Measurements from ENCODE around the gene RASEF. TPM values are rescaled to one million over a fixed set of nuclear protein-coding genes. Genes with fewer than 3 reads are reported as not detected.

RASEF gene
- total RNA-seq, 2 experiments from 2014 or later = not detected

DNA sequence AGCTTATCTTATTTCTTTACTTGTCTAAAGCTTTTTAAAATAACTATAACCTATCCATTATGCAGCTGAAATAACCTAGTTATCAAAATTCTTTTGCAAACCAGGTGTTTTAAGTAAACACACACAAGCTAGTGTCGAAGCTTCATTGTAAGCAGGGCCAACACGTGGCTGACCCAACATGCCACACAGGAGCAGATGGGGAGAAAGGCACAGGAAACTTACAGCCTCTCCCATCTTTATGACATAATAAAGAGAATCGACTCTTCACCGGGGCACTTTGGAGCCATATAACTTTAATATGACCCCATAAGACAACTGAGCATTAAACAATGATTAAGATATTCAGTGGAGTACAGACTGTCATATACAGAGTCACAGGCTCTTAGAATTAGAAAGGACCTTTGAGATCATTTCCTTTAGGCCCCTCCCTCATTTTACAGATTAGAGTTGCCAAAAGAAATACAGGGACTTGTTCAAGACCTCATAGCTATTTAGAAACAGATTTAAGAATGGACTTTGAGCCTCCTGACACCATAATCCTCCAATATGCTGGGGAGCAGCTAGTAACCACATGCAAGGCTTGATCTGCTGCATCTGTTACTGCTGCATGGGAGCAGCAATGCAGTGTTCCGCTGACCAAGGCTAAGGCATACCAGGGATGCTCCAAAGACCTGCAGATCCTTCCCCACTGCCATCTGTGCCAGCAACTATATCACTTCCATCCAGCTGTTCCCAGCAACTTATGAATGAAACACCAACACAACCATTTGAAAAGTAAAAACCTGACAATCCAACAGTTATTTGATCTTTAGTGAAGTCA, 75.4 kb downstream of the RASEF start:
- H3K4me3 ChIP-seq (ENCODE audit: low read length) = no peak overlapping the region
- H3K27ac ChIP-seq (ENCODE audit: low read depth in 1 of 2, low read length in 2 of 2) = no peak overlapping the region
- Mint-ChIP-seq H3K9me3 (no peaks in the 10 kb centered on the region), H3K27me3 (no peaks in the 10 kb centered on the region), H3K4me1 (ENCODE audit: low read depth) (no peaks in the 10 kb centered on the region), H3K4me3 (no peak overlapping the region), H3K27ac (no peak overlapping the region), H3K36me3 (ENCODE audit: low read depth) (no peaks in the 10 kb centered on the region)
- ChIA-PET POLR2A (no interaction called here), CTCF (no interaction called here)
- no peaks in the 10 kb centered on the region for H3K36me3 ChIP-seq (ENCODE audit: insufficient read depth, low read length)
- ATAC-seq (ENCODE audit: poor library complexity) = no peak
- peaks cover 0 to 4% of the 10 kb centered on the region in 2 experiments for H3K9me3 ChIP-seq (ENCODE audit: control insufficient read depth in 1 of 2, insufficient read depth in 1 of 2, low read length in 2 of 2)
- TF ChIP-seq, protein P1, sequence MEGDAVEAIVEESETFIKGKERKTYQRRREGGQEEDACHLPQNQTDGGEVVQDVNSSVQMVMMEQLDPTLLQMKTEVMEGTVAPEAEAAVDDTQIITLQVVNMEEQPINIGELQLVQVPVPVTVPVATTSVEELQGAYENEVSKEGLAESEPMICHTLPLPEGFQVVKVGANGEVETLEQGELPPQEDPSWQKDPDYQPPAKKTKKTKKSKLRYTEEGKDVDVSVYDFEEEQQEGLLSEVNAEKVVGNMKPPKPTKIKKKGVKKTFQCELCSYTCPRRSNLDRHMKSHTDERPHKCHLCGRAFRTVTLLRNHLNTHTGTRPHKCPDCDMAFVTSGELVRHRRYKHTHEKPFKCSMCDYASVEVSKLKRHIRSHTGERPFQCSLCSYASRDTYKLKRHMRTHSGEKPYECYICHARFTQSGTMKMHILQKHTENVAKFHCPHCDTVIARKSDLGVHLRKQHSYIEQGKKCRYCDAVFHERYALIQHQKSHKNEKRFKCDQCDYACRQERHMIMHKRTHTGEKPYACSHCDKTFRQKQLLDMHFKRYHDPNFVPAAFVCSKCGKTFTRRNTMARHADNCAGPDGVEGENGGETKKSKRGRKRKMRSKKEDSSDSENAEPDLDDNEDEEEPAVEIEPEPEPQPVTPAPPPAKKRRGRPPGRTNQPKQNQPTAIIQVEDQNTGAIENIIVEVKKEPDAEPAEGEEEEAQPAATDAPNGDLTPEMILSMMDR (IDR thresholded peaks at IDR 0.05) = no peak
- intact Hi-C loops (cut with DNase I, micrococcal nuclease) = no loop called here
- no peaks in the 10 kb centered on the region for H3K27me3 ChIP-seq (ENCODE audit: control insufficient read depth in 1 of 2, insufficient read depth in 2 of 2, low read length in 2 of 2)
- H3K4me1 ChIP-seq (ENCODE audit: insufficient read depth, low read length) = no peaks in the 10 kb centered on the region
- DNase-seq = no peak

DNA sequence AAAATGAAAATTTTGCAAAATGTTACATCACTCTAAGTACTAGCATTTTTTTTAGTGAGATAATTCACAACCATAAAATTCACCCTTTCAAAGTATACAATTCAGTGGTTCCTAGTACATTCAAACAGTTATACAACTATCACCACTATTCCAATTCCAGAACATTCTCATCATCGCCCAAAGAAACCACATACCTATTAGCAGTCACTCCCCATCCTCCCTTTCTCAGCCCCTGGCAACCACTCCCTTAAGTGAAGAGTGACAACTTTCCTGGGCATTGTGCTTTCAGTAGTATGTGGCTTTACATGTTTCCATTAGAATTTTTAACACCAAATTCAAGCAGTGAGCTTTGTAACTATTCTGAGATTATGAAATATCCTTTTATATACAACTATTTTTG, 81.4 kb downstream of the RASEF start:
- Histone ChIP-seq H3K27ac (ENCODE audit: low read depth in 1 of 2, low read length in 2 of 2) (no peak overlapping the region), H3K4me3 (ENCODE audit: low read length) (no peak overlapping the region), H3K27me3 (ENCODE audit: control insufficient read depth in 1 of 2, insufficient read depth in 2 of 2, low read length in 2 of 2) (no peaks in the 10 kb centered on the region), H3K4me1 (ENCODE audit: insufficient read depth, low read length) (no peaks in the 10 kb centered on the region), H3K9me3 (ENCODE audit: control insufficient read depth in 1 of 2, insufficient read depth in 1 of 2, low read length in 2 of 2) (peaks cover 0 to 4% of the 10 kb centered on the region in 2 experiments), H3K36me3 (ENCODE audit: insufficient read depth, low read length) (no peaks in the 10 kb centered on the region)
- Mint-ChIP-seq H3K4me1 (ENCODE audit: low read depth) (no peaks in the 10 kb centered on the region), H3K36me3 (ENCODE audit: low read depth) (no peaks in the 10 kb centered on the region), H3K27ac (no peak overlapping the region), H3K27me3 (no peaks in the 10 kb centered on the region), H3K4me3 (no peak overlapping the region), H3K9me3 (no peaks in the 10 kb centered on the region)
- ATAC-seq (ENCODE audit: poor library complexity) = no peak
- ChIA-PET POLR2A (no interaction called here), CTCF (no interaction called here)
- intact Hi-C loops (cut with DNase I, micrococcal nuclease) = no loop called here
- TF ChIP-seq, protein P1 (IDR thresholded peaks at IDR 0.05) = no peak
- DNase-seq = no peak

DNA sequence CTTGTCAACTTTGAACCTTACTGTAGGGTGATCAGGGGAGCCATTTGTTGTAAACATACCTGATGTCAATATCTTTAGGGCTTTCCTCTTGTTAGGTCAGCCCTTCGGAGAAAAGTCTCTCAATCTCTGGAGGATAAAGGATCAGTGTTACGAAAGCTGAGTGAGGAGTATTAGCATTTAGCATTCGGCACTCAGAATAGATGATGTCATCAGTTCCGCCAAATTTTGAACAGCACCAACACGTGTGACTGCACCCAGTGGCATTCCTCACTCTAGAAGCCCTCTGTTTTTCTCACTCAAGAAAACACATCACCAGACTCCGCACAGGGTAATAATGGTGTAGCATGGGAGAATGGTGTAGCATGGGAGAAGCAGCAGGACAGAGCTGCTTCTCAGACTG, 87.8 kb downstream of the RASEF start:
- POLR2A ChIA-PET = no interaction called here
- TF ChIP-seq, protein P1 (IDR thresholded peaks at IDR 0.05) = no peak
- H3K4me3 ChIP-seq (ENCODE audit: low read length) = no peak overlapping the region
- Mint-ChIP-seq H3K27me3 (no peaks in the 10 kb centered on the region), H3K4me1 (ENCODE audit: low read depth) (no peaks in the 10 kb centered on the region), H3K4me3 (no peak overlapping the region), H3K36me3 (ENCODE audit: low read depth) (no peaks in the 10 kb centered on the region), H3K9me3 (no peaks in the 10 kb centered on the region), H3K27ac (no peak overlapping the region)
- H3K27me3 ChIP-seq (ENCODE audit: control insufficient read depth in 1 of 2, insufficient read depth in 2 of 2, low read length in 2 of 2) = no peaks in the 10 kb centered on the region
- H3K27ac ChIP-seq (ENCODE audit: low read depth in 1 of 2, low read length in 2 of 2) = no peak overlapping the region
- intact Hi-C loops (cut with DNase I, micrococcal nuclease) = loop anchor here in 1 of 2 experiments (10.0 kb wide), 1 partner anchor 60 kb away; no protein-coding TSS in a partner anchor
- no peak for ATAC-seq (ENCODE audit: poor library complexity)
- H3K9me3 ChIP-seq (ENCODE audit: control insufficient read depth in 1 of 2, insufficient read depth in 1 of 2, low read length in 2 of 2) = no peaks in the 10 kb centered on the region
- H3K36me3 ChIP-seq (ENCODE audit: insufficient read depth, low read length) = no peaks in the 10 kb centered on the region
- no peaks in the 10 kb centered on the region for H3K4me1 ChIP-seq (ENCODE audit: insufficient read depth, low read length)
- CTCF ChIA-PET = no interaction called here
- DNase-seq = no peak

Measured in CD4-positive, alpha-beta T cell (primary cell).